WTC11 (cell line): Measurements from ENCODE around the gene ACADVL.

Source experiments
- ATF1 ChIP-seq: sonication (generic); formaldehyde crosslinking; IDR thresholded peaks from 2 replicates; pipeline ENCODE4 v1.8.1; 2023; ENCODE audit warnings: mild to moderate bottlenecking, moderate library complexity, missing genetic modification reagents
- JUN ChIP-seq: sonication (generic); formaldehyde crosslinking; IDR thresholded peaks from 2 replicates; pipeline ENCODE4 v1.8.0; 2023; ENCODE audit warnings: mild to moderate bottlenecking, missing genetic modification reagents
- KAT7 ChIP-seq: sonication (generic); formaldehyde crosslinking; IDR thresholded peaks from 2 replicates; pipeline ENCODE4 v1.8.1; 2023; ENCODE audit warnings: missing genetic modification reagents, mild to moderate bottlenecking, borderline replicate concordance
- NR3C1 ChIP-seq: sonication (generic); formaldehyde crosslinking; conservative IDR thresholded peaks from 2 replicates; pipeline ENCODE4 v1.8.1; 2023; ENCODE audit warnings: low read depth, mild to moderate bottlenecking, missing genetic modification reagents
- ZNF138 ChIP-seq: sonication (generic); formaldehyde crosslinking; conservative IDR thresholded peaks from 2 replicates; pipeline ENCODE4 v1.8.1; 2022; ENCODE audit warnings: mild to moderate bottlenecking, moderate library complexity, missing genetic modification reagents
- ZNF219 ChIP-seq: sonication (generic); formaldehyde crosslinking; IDR thresholded peaks from 2 replicates; pipeline ENCODE4 v1.8.0; 2023; ENCODE audit warnings: missing genetic modification reagents, mild to moderate bottlenecking, borderline replicate concordance
- TF ChIP-seq, protein P1 (sequence below): fragments of 200-600 bp; IDR thresholded peaks from 2 replicates; pipeline ENCODE4 v1.8.0; 2022; ENCODE audit warnings: antibody characterized with exemption
- TF ChIP-seq, protein P2 (sequence below): sonication (generic); formaldehyde crosslinking; IDR thresholded peaks from 2 replicates; pipeline ENCODE4 v1.8.1; 2023; ENCODE audit warnings: mild to moderate bottlenecking, missing genetic modification reagents
- TF ChIP-seq, protein P3 (sequence below): sonication (generic); formaldehyde crosslinking; IDR thresholded peaks from 2 replicates; pipeline ENCODE4 v1.8.1; 2023; ENCODE audit warnings: mild to moderate bottlenecking, missing genetic modification reagents
- TF ChIP-seq, protein P4 (sequence below): sonication (generic); formaldehyde crosslinking; IDR thresholded peaks from 2 replicates; pipeline ENCODE4 v1.8.1; 2022; ENCODE audit warnings: missing genetic modification reagents, borderline replicate concordance
- TF ChIP-seq, protein P5 (sequence below): sonication (generic); formaldehyde crosslinking; IDR thresholded peaks from 2 replicates; pipeline ENCODE4 v1.8.1; 2022; ENCODE audit warnings: mild to moderate bottlenecking, missing genetic modification reagents, moderate library complexity, borderline replicate concordance
- TF ChIP-seq, protein P6 (sequence below): sonication (generic); formaldehyde crosslinking; IDR thresholded peaks from 2 replicates; pipeline ENCODE4 v1.8.0; 2022; ENCODE audit warnings: mild to moderate bottlenecking, missing genetic modification reagents
- TF ChIP-seq, protein P7 (sequence below): fragments of 250-450 bp; sonication (Bioruptor Pico); IDR thresholded peaks from 2 replicates; pipeline ENCODE4 v1.9.0; 2021; ENCODE audit warnings: mild to moderate bottlenecking

DNA sequence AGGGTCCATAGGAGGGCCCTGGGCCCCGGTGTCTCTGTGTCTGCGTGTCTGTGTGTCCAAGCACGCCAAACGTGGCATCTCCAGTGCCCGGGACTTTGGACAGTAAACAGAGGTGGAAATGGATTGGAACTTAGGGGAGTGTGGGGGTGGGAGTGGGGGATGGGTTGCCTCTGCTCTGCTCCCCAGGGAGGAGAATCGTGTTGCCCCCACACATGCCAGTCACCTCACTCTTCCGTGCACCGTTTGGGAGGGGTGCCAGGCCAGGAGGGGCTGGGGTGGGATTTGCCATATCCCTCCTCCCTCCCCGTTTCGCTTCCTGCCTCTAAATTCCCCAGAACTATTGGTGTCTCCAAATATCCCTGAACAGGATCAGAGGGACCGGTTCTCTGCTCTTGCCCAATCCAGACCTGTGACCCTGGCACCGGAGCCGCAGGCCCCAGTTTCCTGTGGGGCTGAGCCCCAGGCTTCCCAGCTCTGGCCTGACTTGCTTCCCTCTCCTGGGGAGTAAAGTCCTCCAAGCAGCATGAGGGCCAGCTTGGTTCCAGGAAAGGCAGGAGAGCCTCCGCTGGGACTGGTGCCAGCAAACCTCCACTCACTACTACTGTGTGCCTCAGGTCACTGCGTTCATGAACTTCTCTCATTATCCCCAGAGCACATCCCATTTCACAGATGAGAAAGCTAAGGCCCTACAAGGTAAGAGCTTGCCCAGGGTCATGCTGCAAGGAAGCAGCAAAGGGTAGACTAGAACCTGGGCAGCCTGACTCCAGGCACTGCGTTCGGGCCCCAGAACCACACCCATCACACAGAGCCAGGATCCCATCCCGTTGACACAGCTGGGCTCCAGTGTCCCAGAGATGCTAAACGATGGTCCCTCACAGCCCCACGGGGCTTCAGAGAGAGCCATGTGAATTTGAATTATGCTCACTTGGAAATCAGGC is 40.2 kb upstream of the ACADVL start, which contains the start of gene ASGR1:
- TF ChIP-seq, protein P1, sequence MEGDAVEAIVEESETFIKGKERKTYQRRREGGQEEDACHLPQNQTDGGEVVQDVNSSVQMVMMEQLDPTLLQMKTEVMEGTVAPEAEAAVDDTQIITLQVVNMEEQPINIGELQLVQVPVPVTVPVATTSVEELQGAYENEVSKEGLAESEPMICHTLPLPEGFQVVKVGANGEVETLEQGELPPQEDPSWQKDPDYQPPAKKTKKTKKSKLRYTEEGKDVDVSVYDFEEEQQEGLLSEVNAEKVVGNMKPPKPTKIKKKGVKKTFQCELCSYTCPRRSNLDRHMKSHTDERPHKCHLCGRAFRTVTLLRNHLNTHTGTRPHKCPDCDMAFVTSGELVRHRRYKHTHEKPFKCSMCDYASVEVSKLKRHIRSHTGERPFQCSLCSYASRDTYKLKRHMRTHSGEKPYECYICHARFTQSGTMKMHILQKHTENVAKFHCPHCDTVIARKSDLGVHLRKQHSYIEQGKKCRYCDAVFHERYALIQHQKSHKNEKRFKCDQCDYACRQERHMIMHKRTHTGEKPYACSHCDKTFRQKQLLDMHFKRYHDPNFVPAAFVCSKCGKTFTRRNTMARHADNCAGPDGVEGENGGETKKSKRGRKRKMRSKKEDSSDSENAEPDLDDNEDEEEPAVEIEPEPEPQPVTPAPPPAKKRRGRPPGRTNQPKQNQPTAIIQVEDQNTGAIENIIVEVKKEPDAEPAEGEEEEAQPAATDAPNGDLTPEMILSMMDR: no peak
- TF ChIP-seq, protein P2, sequence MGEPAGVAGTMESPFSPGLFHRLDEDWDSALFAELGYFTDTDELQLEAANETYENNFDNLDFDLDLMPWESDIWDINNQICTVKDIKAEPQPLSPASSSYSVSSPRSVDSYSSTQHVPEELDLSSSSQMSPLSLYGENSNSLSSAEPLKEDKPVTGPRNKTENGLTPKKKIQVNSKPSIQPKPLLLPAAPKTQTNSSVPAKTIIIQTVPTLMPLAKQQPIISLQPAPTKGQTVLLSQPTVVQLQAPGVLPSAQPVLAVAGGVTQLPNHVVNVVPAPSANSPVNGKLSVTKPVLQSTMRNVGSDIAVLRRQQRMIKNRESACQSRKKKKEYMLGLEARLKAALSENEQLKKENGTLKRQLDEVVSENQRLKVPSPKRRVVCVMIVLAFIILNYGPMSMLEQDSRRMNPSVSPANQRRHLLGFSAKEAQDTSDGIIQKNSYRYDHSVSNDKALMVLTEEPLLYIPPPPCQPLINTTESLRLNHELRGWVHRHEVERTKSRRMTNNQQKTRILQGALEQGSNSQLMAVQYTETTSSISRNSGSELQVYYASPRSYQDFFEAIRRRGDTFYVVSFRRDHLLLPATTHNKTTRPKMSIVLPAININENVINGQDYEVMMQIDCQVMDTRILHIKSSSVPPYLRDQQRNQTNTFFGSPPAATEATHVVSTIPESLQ (CRISPR knock-in tag): no peak
- TF ChIP-seq, protein P3, sequence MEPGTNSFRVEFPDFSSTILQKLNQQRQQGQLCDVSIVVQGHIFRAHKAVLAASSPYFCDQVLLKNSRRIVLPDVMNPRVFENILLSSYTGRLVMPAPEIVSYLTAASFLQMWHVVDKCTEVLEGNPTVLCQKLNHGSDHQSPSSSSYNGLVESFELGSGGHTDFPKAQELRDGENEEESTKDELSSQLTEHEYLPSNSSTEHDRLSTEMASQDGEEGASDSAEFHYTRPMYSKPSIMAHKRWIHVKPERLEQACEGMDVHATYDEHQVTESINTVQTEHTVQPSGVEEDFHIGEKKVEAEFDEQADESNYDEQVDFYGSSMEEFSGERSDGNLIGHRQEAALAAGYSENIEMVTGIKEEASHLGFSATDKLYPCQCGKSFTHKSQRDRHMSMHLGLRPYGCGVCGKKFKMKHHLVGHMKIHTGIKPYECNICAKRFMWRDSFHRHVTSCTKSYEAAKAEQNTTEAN (CRISPR knock-in tag): no peak
- TF ChIP-seq ATF1 (CRISPR knock-in tag) (no peak), KAT7 (no peak), ZNF138 (CRISPR knock-in tag) (no peak), JUN (CRISPR knock-in tag) (no peak), NR3C1 (no peak), ZNF219 (CRISPR knock-in tag) (no peak)
- TF ChIP-seq, protein P4, sequence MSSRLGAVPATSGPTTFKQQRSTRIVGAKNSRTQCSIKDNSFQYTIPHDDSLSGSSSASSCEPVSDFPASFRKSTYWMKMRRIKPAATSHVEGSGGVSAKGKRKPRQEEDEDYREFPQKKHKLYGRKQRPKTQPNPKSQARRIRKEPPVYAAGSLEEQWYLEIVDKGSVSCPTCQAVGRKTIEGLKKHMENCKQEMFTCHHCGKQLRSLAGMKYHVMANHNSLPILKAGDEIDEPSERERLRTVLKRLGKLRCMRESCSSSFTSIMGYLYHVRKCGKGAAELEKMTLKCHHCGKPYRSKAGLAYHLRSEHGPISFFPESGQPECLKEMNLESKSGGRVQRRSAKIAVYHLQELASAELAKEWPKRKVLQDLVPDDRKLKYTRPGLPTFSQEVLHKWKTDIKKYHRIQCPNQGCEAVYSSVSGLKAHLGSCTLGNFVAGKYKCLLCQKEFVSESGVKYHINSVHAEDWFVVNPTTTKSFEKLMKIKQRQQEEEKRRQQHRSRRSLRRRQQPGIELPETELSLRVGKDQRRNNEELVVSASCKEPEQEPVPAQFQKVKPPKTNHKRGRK (CRISPR knock-in tag): no peak
- TF ChIP-seq, protein P5, sequence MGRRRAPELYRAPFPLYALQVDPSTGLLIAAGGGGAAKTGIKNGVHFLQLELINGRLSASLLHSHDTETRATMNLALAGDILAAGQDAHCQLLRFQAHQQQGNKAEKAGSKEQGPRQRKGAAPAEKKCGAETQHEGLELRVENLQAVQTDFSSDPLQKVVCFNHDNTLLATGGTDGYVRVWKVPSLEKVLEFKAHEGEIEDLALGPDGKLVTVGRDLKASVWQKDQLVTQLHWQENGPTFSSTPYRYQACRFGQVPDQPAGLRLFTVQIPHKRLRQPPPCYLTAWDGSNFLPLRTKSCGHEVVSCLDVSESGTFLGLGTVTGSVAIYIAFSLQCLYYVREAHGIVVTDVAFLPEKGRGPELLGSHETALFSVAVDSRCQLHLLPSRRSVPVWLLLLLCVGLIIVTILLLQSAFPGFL: no peak
- TF ChIP-seq, protein P6, sequence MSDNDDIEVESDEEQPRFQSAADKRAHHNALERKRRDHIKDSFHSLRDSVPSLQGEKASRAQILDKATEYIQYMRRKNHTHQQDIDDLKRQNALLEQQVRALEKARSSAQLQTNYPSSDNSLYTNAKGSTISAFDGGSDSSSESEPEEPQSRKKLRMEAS (CRISPR knock-in tag): no peak
- TF ChIP-seq, protein P7, sequence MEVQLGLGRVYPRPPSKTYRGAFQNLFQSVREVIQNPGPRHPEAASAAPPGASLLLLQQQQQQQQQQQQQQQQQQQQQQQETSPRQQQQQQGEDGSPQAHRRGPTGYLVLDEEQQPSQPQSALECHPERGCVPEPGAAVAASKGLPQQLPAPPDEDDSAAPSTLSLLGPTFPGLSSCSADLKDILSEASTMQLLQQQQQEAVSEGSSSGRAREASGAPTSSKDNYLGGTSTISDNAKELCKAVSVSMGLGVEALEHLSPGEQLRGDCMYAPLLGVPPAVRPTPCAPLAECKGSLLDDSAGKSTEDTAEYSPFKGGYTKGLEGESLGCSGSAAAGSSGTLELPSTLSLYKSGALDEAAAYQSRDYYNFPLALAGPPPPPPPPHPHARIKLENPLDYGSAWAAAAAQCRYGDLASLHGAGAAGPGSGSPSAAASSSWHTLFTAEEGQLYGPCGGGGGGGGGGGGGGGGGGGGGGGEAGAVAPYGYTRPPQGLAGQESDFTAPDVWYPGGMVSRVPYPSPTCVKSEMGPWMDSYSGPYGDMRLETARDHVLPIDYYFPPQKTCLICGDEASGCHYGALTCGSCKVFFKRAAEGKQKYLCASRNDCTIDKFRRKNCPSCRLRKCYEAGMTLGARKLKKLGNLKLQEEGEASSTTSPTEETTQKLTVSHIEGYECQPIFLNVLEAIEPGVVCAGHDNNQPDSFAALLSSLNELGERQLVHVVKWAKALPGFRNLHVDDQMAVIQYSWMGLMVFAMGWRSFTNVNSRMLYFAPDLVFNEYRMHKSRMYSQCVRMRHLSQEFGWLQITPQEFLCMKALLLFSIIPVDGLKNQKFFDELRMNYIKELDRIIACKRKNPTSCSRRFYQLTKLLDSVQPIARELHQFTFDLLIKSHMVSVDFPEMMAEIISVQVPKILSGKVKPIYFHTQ (CRISPR knock-in tag): no peak
